Fibroblast of skin of right quadriceps (primary cell): ENCODE data around the gene SIRT2.
"Not testable (repeated sequence)": the region's sequence is repeated elsewhere in the genome, so short reads cannot be mapped to it uniquely, and the experiment has no call there.

ENCODE experiments used
- DNase-seq: peaks from one replicate; pipeline ENCODE4 v3.0.0-alpha.2; 2013

SIRT2 gene

GRCh38 chr19:38899447-38900201, at the start of gene SIRT2, which contains the start of gene NFKBIB:
SIRT2 (minus strand) TSS chr19:38899618; CDS start chr19:38899521, 97 bp downstream.
NFKBIB (plus strand) TSS chr19:38899969; CDS start chr19:38900033, 64 bp downstream.
- DNase-seq = peak; percentile 100

- no peak for DNase-seq
These were observed 47.0 kb upstream of the SIRT2 start for GRCh38 chr19:38946229-38947010.

- DNase-seq = no peak
These were observed 46.3 kb upstream of the SIRT2 start for GRCh38 chr19:38945562-38946228.

GRCh38 chr19:38944981-38945506, 45.6 kb upstream of the SIRT2 start:
- no peak for DNase-seq

GRCh38 chr19:38942471-38943181, 43.2 kb upstream of the SIRT2 start:
- no peak for DNase-seq

GRCh38 chr19:38941979-38942378, 42.6 kb upstream of the SIRT2 start:
- DNase-seq = no peak

GRCh38 chr19:38941466-38941865, 42.0 kb upstream of the SIRT2 start:
- not testable (repeated sequence) for DNase-seq

- DNase-seq = no peak
These were observed 40.5 kb upstream of the SIRT2 start for GRCh38 chr19:38939957-38940356.

- DNase-seq = no peak
These were observed 34.1 kb upstream of the SIRT2 start for GRCh38 chr19:38933544-38933943.

- DNase-seq = peak; percentile 37
These were observed 33.2 kb upstream of the SIRT2 start for GRCh38 chr19:38932425-38933179.

GRCh38 chr19:38931521-38931793, 32.0 kb upstream of the SIRT2 start:
- no peak for DNase-seq

- peak; percentile 99 for DNase-seq
These were observed 31.5 kb upstream of the SIRT2 start, which contains the start of gene MRPS12 for GRCh38 chr19:38930776-38931520. MRPS12 (plus strand) TSS chr19:38930944; CDS start chr19:38931295, 351 bp downstream.

GRCh38 chr19:38929929-38930775, 30.7 kb upstream of the SIRT2 start, which contains the start of gene SARS2:
SARS2 (minus strand) TSS chr19:38930763; CDS start chr19:38930736, 27 bp downstream.
- peak; percentile 92 for DNase-seq

GRCh38 chr19:38928391-38929001, 29.1 kb upstream of the SIRT2 start:
- DNase-seq = no peak

GRCh38 chr19:38924388-38924787, 25.0 kb upstream of the SIRT2 start:
- no peak for DNase-seq

GRCh38 chr19:38922482-38922881, 23.1 kb upstream of the SIRT2 start:
- DNase-seq = no peak

- no peak for DNase-seq
These were observed 22.2 kb upstream of the SIRT2 start for GRCh38 chr19:38921420-38922274.

GRCh38 chr19:38920602-38921419, 21.4 kb upstream of the SIRT2 start:
- DNase-seq = no peak
